Muscle of leg (tissue), 11 donors: Measurements from ENCODE around the gene GALNT9. TPM values are rescaled to one million over a fixed set of nuclear protein-coding genes. Genes with fewer than 3 reads are reported as not detected.
"Not testable (repeated sequence)": the region's sequence is repeated elsewhere in the genome, so short reads cannot be mapped to it uniquely, and the experiment has no call there.

Experiments used
- DNase-seq: peaks from one replicate; pipeline ENCODE4 v3.0.0; 2013
- H3K27ac ChIP-seq: one replicate; pipeline ENCODE4 v1.5.1; 2013; ENCODE audit warnings: mild to moderate bottlenecking, low read length, control low read depth
- H3K27me3 ChIP-seq: one replicate; pipeline ENCODE4 v1.6.1; 2013; ENCODE audit warnings: low read length; ENCODE audit not compliant: control insufficient read depth, insufficient read depth
- H3K36me3 ChIP-seq: one replicate; pipeline ENCODE4 v1.6.1; 2013; ENCODE audit warnings: low read length; ENCODE audit not compliant: control insufficient read depth, insufficient read depth
- H3K4me1 ChIP-seq: one replicate; pipeline ENCODE4 v1.6.1; 2013; ENCODE audit warnings: low read length; ENCODE audit not compliant: control insufficient read depth, insufficient read depth
- H3K4me3 ChIP-seq: one replicate; pipeline ENCODE4 v1.5.1; 2013; ENCODE audit warnings: low read length, control low read depth
- H3K9me3 ChIP-seq: replicated peaks from 2 replicates; pipeline ENCODE4 v1.6.1; 2013; ENCODE audit warnings: low read depth, low read length; ENCODE audit not compliant: control insufficient read depth
- WGBS: methylation state at CpG from one replicate; pipeline ENCODE4 v1.1.5; 2013; ENCODE audit warnings: missing lambda C conversion rate; ENCODE audit not compliant: insufficient coverage; 5-methylcytosine and 5-hydroxymethylcytosine counted together
- polyA plus RNA-seq, 8 donors: library from polyadenylated mRNA; unstranded; fragments of 120-200 nt; gene quantifications; one replicate each; pipeline versions ENCODE4 v1.2.1 to v1.2.3, GENCODE V29; 2013; ENCODE audit warnings: inconsistent platforms in 1 of 8, low replicate concordance in 1 of 8; ENCODE audit not compliant: insufficient read length in 8 of 8, insufficient read depth in 1 of 8
- total RNA-seq: library from RNA; stranded (reverse); fragments of 120-200 nt; gene quantifications from one replicate; pipeline ENCODE4 v1.2.4, GENCODE V29; 2013

Gene GALNT9
- total and polyA plus RNA-seq, 9 donors, result 0.91 to 3.0 (median 2.0) TPM

DNA sequence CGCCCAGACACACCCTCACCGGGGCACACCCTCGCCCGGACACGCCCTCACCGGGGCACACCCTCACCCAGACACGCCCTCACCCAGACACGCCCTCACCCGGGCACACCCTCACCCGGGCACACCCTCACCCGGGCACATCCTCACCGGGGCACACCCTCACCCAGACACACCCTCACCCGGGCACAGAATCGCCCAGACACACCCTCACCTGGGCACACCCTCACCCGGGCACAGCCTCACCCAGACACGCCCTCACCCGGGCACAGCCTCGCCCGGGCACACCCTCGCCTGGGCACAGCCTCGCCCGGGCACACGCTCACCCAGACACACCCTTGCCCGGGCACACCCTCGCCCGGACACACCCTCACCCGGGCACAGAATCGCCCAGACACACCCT is 24.5 kb downstream of the GALNT9 start:
- not testable (repeated sequence) for H3K4me1 ChIP-seq, H3K4me3 ChIP-seq, H3K36me3 ChIP-seq, H3K9me3 ChIP-seq, H3K27ac ChIP-seq, DNase-seq
- WGBS, result no CpG with 5 or more reads among the region's 28 CpGs
- H3K27me3 ChIP-seq, result peaks cover 21% of the 10 kb centered on the region

DNA sequence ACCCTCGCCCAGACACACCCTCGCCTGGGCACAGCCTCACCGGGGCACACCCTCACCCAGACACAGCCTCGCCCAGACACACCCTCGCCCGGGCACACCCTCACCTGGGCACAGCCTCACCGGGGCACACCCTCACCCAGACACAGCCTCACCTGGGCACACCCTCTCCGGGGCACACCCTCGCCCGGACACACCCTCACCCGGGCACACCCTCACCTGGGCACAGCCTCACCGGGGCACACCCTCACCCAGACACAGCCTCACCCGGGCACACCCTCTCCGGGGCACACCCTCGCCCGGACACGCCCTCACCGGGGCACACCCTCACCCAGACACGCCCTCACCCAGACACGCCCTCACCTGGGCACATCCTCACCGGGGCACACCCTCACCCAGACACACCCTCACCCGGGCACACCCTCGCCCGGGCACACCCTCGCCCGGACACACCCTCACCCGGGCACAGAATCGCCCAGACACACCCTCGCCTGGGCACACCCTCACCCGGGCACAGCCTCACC is 25.5 kb downstream of the GALNT9 start:
- H3K36me3 ChIP-seq, H3K4me1 ChIP-seq, H3K4me3 ChIP-seq, H3K27ac ChIP-seq, H3K9me3 ChIP-seq, DNase-seq: not testable (repeated sequence)
- peaks cover 21% of the 10 kb centered on the region for H3K27me3 ChIP-seq
- 93% methylated on average over 3 of the region's 30 CpGs for WGBS

GRCh38 chr12:132302466-132303358 is 26.7 kb downstream of the GALNT9 start:
- WGBS, result 72% methylated on average over 26 of the region's 30 CpGs
- Histone ChIP-seq H3K9me3 (no peaks in the 10 kb centered on the region), H3K27me3 (peaks cover 21% of the 10 kb centered on the region), H3K4me1 (no peaks in the 10 kb centered on the region), H3K36me3 (no peaks in the 10 kb centered on the region), H3K4me3 (no peak overlapping the region), H3K27ac (no peak overlapping the region)
- DNase-seq, result no peak

DNA sequence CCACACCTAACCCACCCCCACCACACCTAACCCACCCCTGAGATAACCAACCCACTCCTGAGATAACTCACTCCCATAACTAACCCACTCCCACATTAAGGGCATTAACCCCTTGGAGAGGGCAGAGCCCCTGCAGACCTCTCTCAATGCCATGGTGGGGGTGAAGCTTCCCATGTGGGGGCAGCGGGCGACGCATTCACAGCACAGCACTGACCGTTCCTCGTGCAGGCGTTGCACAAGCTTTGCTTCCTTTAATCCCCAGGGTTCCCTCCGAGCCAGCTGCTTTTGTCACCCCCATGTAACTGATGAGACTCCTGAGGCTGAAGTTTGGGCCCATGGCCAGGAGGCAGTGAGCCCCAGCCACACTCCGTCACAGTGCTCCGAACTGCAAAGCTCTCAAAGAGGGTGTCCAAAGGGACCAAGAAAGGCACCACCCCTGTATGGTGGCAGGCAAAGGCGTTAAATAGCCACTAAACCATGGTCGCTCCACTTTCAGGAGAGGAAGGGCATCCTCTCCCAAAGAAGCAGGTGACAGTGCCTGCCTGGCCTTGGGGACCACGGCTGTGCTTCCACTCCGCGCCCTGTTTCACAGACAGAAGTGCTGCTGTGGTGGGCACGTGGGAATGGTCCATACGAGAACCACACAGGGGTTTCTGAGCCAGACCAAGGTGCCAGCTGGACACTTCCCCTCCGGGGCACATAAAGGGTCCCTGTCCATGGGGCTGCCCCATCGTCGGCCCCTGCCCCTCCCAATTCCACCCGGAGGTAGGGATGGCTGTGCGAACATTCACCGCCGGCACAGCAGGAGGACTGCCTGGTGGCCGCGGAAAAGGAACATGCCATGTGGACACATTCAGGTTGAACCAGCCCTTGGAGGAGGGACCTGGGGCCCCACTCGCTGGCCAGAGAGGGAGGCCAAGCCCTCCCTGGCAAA is 28.3 kb downstream of the GALNT9 start:
- H3K9me3 ChIP-seq, result no peaks in the 10 kb centered on the region
- H3K27me3 ChIP-seq, result peaks cover 31% of the 10 kb centered on the region
- no peaks in the 10 kb centered on the region for H3K36me3 ChIP-seq
- H3K4me3 ChIP-seq, result no peak overlapping the region
- no peaks in the 10 kb centered on the region for H3K4me1 ChIP-seq
- no peak for DNase-seq
- WGBS, result 56% methylated on average over 21 of the region's 26 CpGs
- no peak overlapping the region for H3K27ac ChIP-seq

GRCh38 chr12:132296063-132296462 is 33.3 kb downstream of the GALNT9 start:
- no peaks in the 10 kb centered on the region for H3K9me3 ChIP-seq
- no peak overlapping the region for H3K4me3 ChIP-seq
- peaks cover 40% of the 10 kb centered on the region for H3K27me3 ChIP-seq
- no peaks in the 10 kb centered on the region for H3K36me3 ChIP-seq
- 92% methylated on average over 16 of the region's 18 CpGs for WGBS
- H3K27ac ChIP-seq, result no peak overlapping the region
- no peak for DNase-seq
- H3K4me1 ChIP-seq, result peaks cover 5% of the 10 kb centered on the region

- not testable (repeated sequence) for H3K36me3 ChIP-seq, H3K4me3 ChIP-seq, H3K27ac ChIP-seq, DNase-seq, H3K4me1 ChIP-seq, H3K9me3 ChIP-seq
- H3K27me3 ChIP-seq, result peaks cover 36% of the 10 kb centered on the region
- whole genome bisulfite sequencing, result 92% methylated on average over 24 of the region's 24 CpGs
Measured at GRCh38 chr12:132295561-132295960, 33.8 kb downstream of the GALNT9 start.

DNA sequence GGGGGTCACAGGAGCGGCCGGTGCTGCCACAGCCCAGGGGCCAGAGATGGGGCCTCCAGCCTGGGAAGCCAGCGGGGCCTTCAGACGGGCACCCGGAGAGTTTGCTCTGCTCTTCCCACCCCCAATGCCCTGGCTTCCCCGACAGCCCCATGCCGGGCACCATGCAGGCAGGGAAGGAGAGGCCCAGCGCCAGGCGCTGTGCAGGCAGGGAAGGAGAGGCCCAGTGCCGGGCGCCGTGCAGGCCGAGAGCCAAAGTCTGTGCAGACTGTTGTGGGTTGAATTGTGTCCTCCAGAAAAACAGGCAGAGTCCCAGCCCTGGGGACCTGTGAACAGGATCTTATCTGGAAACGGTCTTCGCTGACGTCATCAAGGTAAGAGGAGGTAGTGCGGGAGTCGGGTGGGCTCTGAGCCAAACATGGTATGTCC is 34.3 kb downstream of the GALNT9 start:
- DNase-seq, result no peak
- Histone ChIP-seq H3K27ac (no peak overlapping the region), H3K27me3 (peaks cover 36% of the 10 kb centered on the region), H3K9me3 (no peaks in the 10 kb centered on the region), H3K36me3 (no peaks in the 10 kb centered on the region), H3K4me1 (peaks cover 6% of the 10 kb centered on the region), H3K4me3 (no peak overlapping the region)
- 73% methylated on average over 16 of the region's 18 CpGs for WGBS

GRCh38 chr12:132294121-132295034 is 35.0 kb downstream of the GALNT9 start:
- Histone ChIP-seq H3K4me1 (peaks cover 14% of the 10 kb centered on the region), H3K36me3 (no peaks in the 10 kb centered on the region), H3K27ac (no peak overlapping the region), H3K4me3 (no peak overlapping the region), H3K9me3 (no peaks in the 10 kb centered on the region), H3K27me3 (peaks cover 36% of the 10 kb centered on the region)
- WGBS, result 70% methylated on average over 18 of the region's 24 CpGs
- no peak for DNase-seq
